Vagina (tissue), 2 donors: Measurements from ENCODE around the gene CCDC102B. TPM values are rescaled to one million over a fixed set of nuclear protein-coding genes. Genes with fewer than 3 reads are reported as not detected.

Experiments used
- DNase-seq, 2 donors: peaks; one replicate each; pipeline ENCODE4 v3.0.0-alpha.2; 2017; ENCODE audit errors: extremely low spot score in 2 of 2
- H3K27ac ChIP-seq: fragments of 200-600 bp; sonication (generic); one replicate; pipeline ENCODE4 v1.5.1; 2019
- H3K27me3 ChIP-seq: fragments of 200-600 bp; sonication (generic); one replicate; pipeline ENCODE4 v1.5.1; 2019
- H3K36me3 ChIP-seq, 2 donors: fragments of 200-600 bp; sonication (generic); one replicate each; pipeline ENCODE4 v1.5.1; 2017 to 2019
- H3K4me1 ChIP-seq: fragments of 200-600 bp; sonication (generic); one replicate; pipeline ENCODE4 v1.5.1; 2019
- H3K4me3 ChIP-seq, 2 donors: fragments of 200-600 bp; sonication (generic); 1 replicate in 1 of 2; 2 replicates in 1 of 2; pipeline ENCODE4 v1.5.1; 2016 to 2019
- H3K9me3 ChIP-seq: fragments of 200-600 bp; sonication (generic); one replicate; pipeline ENCODE4 v1.5.1; 2019
- CTCF ChIP-seq, 3 experiments: fragments of 450-650 bp in 2 of 3; fragments of 200-600 bp in 1 of 3; sonication (generic) in 1 of 3; IDR thresholded peaks; one replicate each; pipeline ENCODE4 v1.5.1; 2017 to 2019; ENCODE audit warnings: antibody characterized with exemption in 3 of 3, mild to moderate bottlenecking in 2 of 3, moderate library complexity in 2 of 3
- POLR2A ChIP-seq, 2 donors: fragments of 450-650 bp; IDR thresholded peaks; one replicate each; pipeline ENCODE4 v1.6.1; 2017; ENCODE audit warnings: antibody characterized with exemption in 2 of 2, mild to moderate bottlenecking in 2 of 2, moderate library complexity in 2 of 2
- POLR2AphosphoS5 ChIP-seq, 2 donors: sonication (generic); formaldehyde crosslinking; IDR thresholded peaks; one replicate each; pipeline ENCODE4 v1.9.0; 2017; ENCODE audit warnings: antibody characterized with exemption in 2 of 2, mild to moderate bottlenecking in 2 of 2, low read depth in 1 of 2; ENCODE audit not compliant: insufficient read depth in 1 of 2
- intact Hi-C: fragments of 100-400 bp; cut with DNase I; formaldehyde crosslinking; loops from one replicate; pipeline ENCODE4 v1.15.1; 2023
- total RNA-seq: library from RNA; depleted of rRNA; stranded (reverse); fragments of >200 nt; gene quantifications from one replicate; pipeline ENCODE4 v1.2.3, GENCODE V29; 2016

Gene CCDC102B
- total RNA-seq, 1 donor from 2014 or later, result 6.4 TPM

- H3K27me3 ChIP-seq, result no peaks in the 10 kb centered on the region
- TF ChIP-seq CTCF (IDR thresholded peaks at IDR 0.05), result no peak
- no peak for TF ChIP-seq POLR2AphosphoS5 (IDR thresholded peaks at IDR 0.05; ENCODE audit: insufficient read depth in 1 of 2, low read depth in 1 of 2)
- TF ChIP-seq POLR2A (IDR thresholded peaks at IDR 0.05), result no peak
- H3K27ac ChIP-seq, result peak overlapping the region; percentile 65
- no peaks in the 10 kb centered on the region for H3K36me3 ChIP-seq
- no peaks in the 10 kb centered on the region for H3K4me1 ChIP-seq
- no peak for DNase-seq
- H3K4me3 ChIP-seq, result no peak overlapping the region
- H3K9me3 ChIP-seq, result no peaks in the 10 kb centered on the region
- intact Hi-C loops, result no loop called here
These were observed 40.0 kb downstream of the CCDC102B start for GRCh38 chr18:68837665-68838451.

- Histone ChIP-seq H3K36me3 (no peaks in the 10 kb centered on the region), H3K4me3 (no peak overlapping the region), H3K9me3 (no peaks in the 10 kb centered on the region), H3K27ac (no peak overlapping the region), H3K27me3 (no peaks in the 10 kb centered on the region), H3K4me1 (no peaks in the 10 kb centered on the region)
- intact Hi-C loops, result no loop called here
- DNase-seq, result no peak
- TF ChIP-seq POLR2A (IDR thresholded peaks at IDR 0.05), result no peak
- TF ChIP-seq CTCF (IDR thresholded peaks at IDR 0.05), result no peak
- TF ChIP-seq POLR2AphosphoS5 (IDR thresholded peaks at IDR 0.05; ENCODE audit: insufficient read depth in 1 of 2, low read depth in 1 of 2), result no peak
These were observed 41.8 kb downstream of the CCDC102B start for GRCh38 chr18:68839701-68840100.

- intact Hi-C loops, result no loop called here
- H3K4me1 ChIP-seq, result no peaks in the 10 kb centered on the region
- H3K9me3 ChIP-seq, result no peaks in the 10 kb centered on the region
- H3K36me3 ChIP-seq, result no peaks in the 10 kb centered on the region
- no peak overlapping the region for H3K4me3 ChIP-seq
- peak overlapping the region; percentile 39 for H3K27ac ChIP-seq
- peak in 1 of 2 donors; percentile 59 for TF ChIP-seq POLR2AphosphoS5 (IDR thresholded peaks at IDR 0.05; ENCODE audit: insufficient read depth in 1 of 2, low read depth in 1 of 2)
- no peak for TF ChIP-seq CTCF (IDR thresholded peaks at IDR 0.05)
- no peaks in the 10 kb centered on the region for H3K27me3 ChIP-seq
- no peak for DNase-seq
These were observed 42.8 kb downstream of the CCDC102B start for GRCh38 chr18:68840554-68841263.

GRCh38 chr18:68841301-68841700, 43.4 kb downstream of the CCDC102B start:
- no peak for DNase-seq
- TF ChIP-seq POLR2A (IDR thresholded peaks at IDR 0.05) (no peak), POLR2AphosphoS5 (IDR thresholded peaks at IDR 0.05; ENCODE audit: insufficient read depth in 1 of 2, low read depth in 1 of 2) (no peak), CTCF (IDR thresholded peaks at IDR 0.05) (no peak)
- Histone ChIP-seq H3K4me1 (no peaks in the 10 kb centered on the region), H3K4me3 (no peak overlapping the region), H3K27ac (peak overlapping the region; percentile 36), H3K36me3 (no peaks in the 10 kb centered on the region), H3K27me3 (no peaks in the 10 kb centered on the region), H3K9me3 (no peaks in the 10 kb centered on the region)
- intact Hi-C loops, result no loop called here

- no peaks in the 10 kb centered on the region for H3K36me3 ChIP-seq
- H3K4me1 ChIP-seq, result no peaks in the 10 kb centered on the region
- H3K27ac ChIP-seq, result no peak overlapping the region
- no peaks in the 10 kb centered on the region for H3K9me3 ChIP-seq
- H3K4me3 ChIP-seq, result no peak overlapping the region
- TF ChIP-seq POLR2A (IDR thresholded peaks at IDR 0.05), result no peak
- TF ChIP-seq CTCF (IDR thresholded peaks at IDR 0.05), result no peak
- TF ChIP-seq POLR2AphosphoS5 (IDR thresholded peaks at IDR 0.05; ENCODE audit: insufficient read depth in 1 of 2, low read depth in 1 of 2), result no peak
- no peaks in the 10 kb centered on the region for H3K27me3 ChIP-seq
- intact Hi-C loops, result no loop called here
- no peak for DNase-seq
These were observed 45.1 kb downstream of the CCDC102B start for GRCh38 chr18:68842951-68843350.
